SJSA1 (cell line): Measurements from ENCODE around the gene ANXA8L1. TPM values are rescaled to one million over a fixed set of nuclear protein-coding genes. Genes with fewer than 3 reads are reported as not detected.
A peak's percentile ranks its signal among the peaks of the same experiment; 100 is the strongest.
"Not testable (repeated sequence)": the region's sequence is repeated elsewhere in the genome, so short reads cannot be mapped to it uniquely, and the experiment has no call there.

Experiments
- DNase-seq, 2 experiments: peaks; one replicate each; pipeline ENCODE4 v3.0.0-alpha.2; 2015 to 2020; ENCODE audit warnings: low spot score in 2 of 2, low read depth in 1 of 2
- H3K27ac ChIP-seq: fragments of 250-450 bp; sonication (Bioruptor Pico); 2 replicates; pipeline ENCODE4 v1.5.1; 2020; ENCODE audit warnings: mild to moderate bottlenecking, moderate library complexity
- H3K27me3 ChIP-seq: fragments of 250-450 bp; sonication (Bioruptor Pico); replicated peaks from 2 replicates; pipeline ENCODE4 v1.5.1; 2020; ENCODE audit warnings: mild to moderate bottlenecking, moderate library complexity
- H3K36me3 ChIP-seq: fragments of 250-450 bp; sonication (Bioruptor Pico); 2 replicates; pipeline ENCODE4 v1.5.1; 2020; ENCODE audit warnings: mild to moderate bottlenecking
- H3K4me1 ChIP-seq: fragments of 250-450 bp; sonication (Bioruptor Pico); replicated peaks from 2 replicates; pipeline ENCODE4 v1.6.1; 2021; ENCODE audit warnings: mild to moderate bottlenecking
- H3K4me3 ChIP-seq: fragments of 250-450 bp; sonication (Bioruptor Pico); 2 replicates; pipeline ENCODE4 v1.5.1; 2020; ENCODE audit warnings: mild to moderate bottlenecking
- H3K9me3 ChIP-seq: fragments of 250-450 bp; sonication (Bioruptor Pico); replicated peaks from 2 replicates; pipeline ENCODE4 v1.5.1; 2020; ENCODE audit warnings: mild to moderate bottlenecking
- total RNA-seq: library from RNA; depleted of rRNA; stranded (reverse); fragments of >200 nt; shearing (Covaris generic); gene quantifications from 2 replicates; pipeline ENCODE4 v1.2.3, GENCODE V29; 2014; rRNA removed

The ANXA8L1 gene
- total RNA-seq, 1 experiment from 2014 or later: 0.16 TPM

- H3K4me1 ChIP-seq, H3K27ac ChIP-seq, H3K27me3 ChIP-seq, H3K36me3 ChIP-seq, H3K4me3 ChIP-seq, DNase-seq, H3K9me3 ChIP-seq: not testable (repeated sequence)
Measured at GRCh38 chr10:46419570-46420379, 44.2 kb downstream of the ANXA8L1 start.

- not testable (repeated sequence) for H3K36me3 ChIP-seq, H3K4me1 ChIP-seq, H3K27ac ChIP-seq, H3K27me3 ChIP-seq, DNase-seq, H3K4me3 ChIP-seq, H3K9me3 ChIP-seq
Measured at GRCh38 chr10:46423550-46423949, 48.0 kb downstream of the ANXA8L1 start.

DNA sequence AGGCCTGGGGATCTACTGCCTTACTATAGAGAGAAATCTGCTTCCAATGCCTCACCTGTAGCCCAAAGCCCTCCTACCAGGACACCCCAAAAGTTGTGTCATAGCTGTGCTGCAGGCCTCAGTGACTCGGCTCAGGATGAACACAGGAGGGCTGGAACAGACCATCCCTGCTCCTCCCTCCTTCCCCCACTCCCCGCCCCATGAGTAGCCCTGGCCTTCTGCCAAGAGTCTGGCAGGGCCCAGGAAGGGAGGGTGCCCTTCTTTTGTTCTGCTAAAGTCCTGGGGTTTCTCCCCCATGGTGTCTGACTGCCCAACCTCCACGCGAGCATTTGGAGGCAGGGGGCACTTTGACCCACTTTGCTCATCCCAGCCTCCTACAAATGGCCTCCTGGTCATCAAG is 65.4 kb downstream of the ANXA8L1 start:
- not testable (repeated sequence) for H3K27ac ChIP-seq, H3K4me1 ChIP-seq, H3K27me3 ChIP-seq, H3K9me3 ChIP-seq, H3K4me3 ChIP-seq, H3K36me3 ChIP-seq
- DNase-seq: peak in 1 of 2 experiments; percentile 60

Other genes starting within 250 kb of the ANXA8L1 start
- gene ANTXRL, start 88.8 kb upstream of the ANXA8L1 start, total RNA-seq: not detected in 2 replicates
- 0.06 and 0.71 TPM in 2 replicates for gene NPY4R, start 90.2 kb downstream of the ANXA8L1 start, total RNA-seq
- gene GPRIN2, start 180.9 kb downstream of the ANXA8L1 start, total RNA-seq: 0.42 and 1.3 TPM in 2 replicates
- gene SYT15, start 203.4 kb downstream of the ANXA8L1 start, total RNA-seq: 5.2 and 8.6 TPM in 2 replicates